ENCODE results near the gene PKIB. TPM values are rescaled to one million over a fixed set of nuclear protein-coding genes. Genes with fewer than 3 reads are reported as not detected.

Gene PKIB
- total RNA-seq, 1 donor from 2014 or later, result not detected

- H3K4me3 ChIP-seq, result no peak overlapping the region
- intact Hi-C loops (cut with DNase I), result no loop called here
- no peak overlapping the region for H3K27ac ChIP-seq
- TF ChIP-seq, protein P1, sequence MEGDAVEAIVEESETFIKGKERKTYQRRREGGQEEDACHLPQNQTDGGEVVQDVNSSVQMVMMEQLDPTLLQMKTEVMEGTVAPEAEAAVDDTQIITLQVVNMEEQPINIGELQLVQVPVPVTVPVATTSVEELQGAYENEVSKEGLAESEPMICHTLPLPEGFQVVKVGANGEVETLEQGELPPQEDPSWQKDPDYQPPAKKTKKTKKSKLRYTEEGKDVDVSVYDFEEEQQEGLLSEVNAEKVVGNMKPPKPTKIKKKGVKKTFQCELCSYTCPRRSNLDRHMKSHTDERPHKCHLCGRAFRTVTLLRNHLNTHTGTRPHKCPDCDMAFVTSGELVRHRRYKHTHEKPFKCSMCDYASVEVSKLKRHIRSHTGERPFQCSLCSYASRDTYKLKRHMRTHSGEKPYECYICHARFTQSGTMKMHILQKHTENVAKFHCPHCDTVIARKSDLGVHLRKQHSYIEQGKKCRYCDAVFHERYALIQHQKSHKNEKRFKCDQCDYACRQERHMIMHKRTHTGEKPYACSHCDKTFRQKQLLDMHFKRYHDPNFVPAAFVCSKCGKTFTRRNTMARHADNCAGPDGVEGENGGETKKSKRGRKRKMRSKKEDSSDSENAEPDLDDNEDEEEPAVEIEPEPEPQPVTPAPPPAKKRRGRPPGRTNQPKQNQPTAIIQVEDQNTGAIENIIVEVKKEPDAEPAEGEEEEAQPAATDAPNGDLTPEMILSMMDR (IDR thresholded peaks at IDR 0.05), result no peak
- H3K9me3 ChIP-seq, result no peaks in the 10 kb centered on the region
- no peaks in the 10 kb centered on the region for H3K4me1 ChIP-seq
- no peaks in the 10 kb centered on the region for H3K36me3 ChIP-seq
- no peak for DNase-seq (ENCODE audit: low spot score in 2 of 2)
- no peaks in the 10 kb centered on the region for H3K27me3 ChIP-seq
Observed at GRCh38 chr6:122621638-122622037, 11.4 kb downstream of the PKIB start.

- Histone ChIP-seq H3K4me1 (no peaks in the 10 kb centered on the region), H3K27ac (no peak overlapping the region), H3K4me3 (no peak overlapping the region), H3K9me3 (no peaks in the 10 kb centered on the region), H3K27me3 (no peaks in the 10 kb centered on the region), H3K36me3 (no peaks in the 10 kb centered on the region)
- TF ChIP-seq, protein P1 (IDR thresholded peaks at IDR 0.05), result no peak
- intact Hi-C loops (cut with DNase I), result no loop called here
- no peak for DNase-seq (ENCODE audit: low spot score in 2 of 2)
Observed at GRCh38 chr6:122622479-122622878, 12.3 kb downstream of the PKIB start.

DNA sequence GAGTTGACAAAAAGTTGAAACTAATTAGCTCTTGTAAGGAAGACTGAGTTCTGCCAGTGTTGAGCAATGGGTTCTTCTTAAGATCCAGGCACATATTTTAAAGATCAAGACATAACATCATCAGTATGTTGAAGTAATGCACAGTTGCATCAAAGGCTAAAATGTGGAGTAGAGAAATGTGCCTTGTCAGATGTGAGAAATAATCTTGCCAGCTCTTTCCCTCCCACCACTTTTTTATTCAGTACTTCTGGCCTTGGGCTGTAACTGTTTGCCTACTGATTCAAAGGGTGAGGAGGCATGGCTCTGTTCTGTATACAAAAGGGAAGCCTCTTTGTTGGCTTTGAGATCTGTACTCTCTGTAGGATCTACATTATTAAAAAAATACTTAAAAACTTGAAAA, 13.1 kb downstream of the PKIB start:
- intact Hi-C loops (cut with DNase I), result no loop called here
- Histone ChIP-seq H3K4me1 (no peaks in the 10 kb centered on the region), H3K36me3 (no peaks in the 10 kb centered on the region), H3K27me3 (no peaks in the 10 kb centered on the region), H3K4me3 (no peak overlapping the region), H3K9me3 (no peaks in the 10 kb centered on the region), H3K27ac (no peak overlapping the region)
- no peak for DNase-seq (ENCODE audit: low spot score in 2 of 2)
- TF ChIP-seq, protein P1 (IDR thresholded peaks at IDR 0.05), result no peak

GRCh38 chr6:122624853-122625252, 14.6 kb downstream of the PKIB start:
- Histone ChIP-seq H3K4me3 (no peak overlapping the region), H3K27me3 (no peaks in the 10 kb centered on the region), H3K4me1 (no peaks in the 10 kb centered on the region), H3K36me3 (no peaks in the 10 kb centered on the region), H3K9me3 (no peaks in the 10 kb centered on the region), H3K27ac (no peak overlapping the region)
- TF ChIP-seq, protein P1 (IDR thresholded peaks at IDR 0.05), result no peak
- DNase-seq (ENCODE audit: low spot score in 2 of 2), result no peak
- intact Hi-C loops (cut with DNase I), result no loop called here

DNA sequence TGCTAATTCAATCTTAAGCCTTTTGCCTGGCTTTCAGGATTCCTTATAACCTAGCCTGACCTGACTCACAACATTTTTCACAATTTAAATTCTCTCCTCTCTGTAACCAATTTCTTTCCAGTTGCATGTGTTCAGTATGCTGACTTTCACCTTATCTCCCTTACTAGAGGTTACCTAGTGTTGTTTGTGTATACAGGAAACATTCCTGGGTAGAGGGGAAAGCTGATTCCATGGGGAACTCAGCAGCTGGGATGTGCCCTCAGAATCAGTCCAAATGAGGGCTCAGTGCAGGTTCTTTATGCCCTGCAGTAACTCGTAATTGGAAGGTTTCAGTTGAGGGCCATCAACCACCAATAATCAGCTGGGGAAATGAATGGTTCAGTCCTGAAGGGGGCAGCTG, 18.5 kb downstream of the PKIB start:
- DNase-seq (ENCODE audit: low spot score in 2 of 2), result no peak
- intact Hi-C loops (cut with DNase I), result no loop called here
- no peaks in the 10 kb centered on the region for H3K4me1 ChIP-seq
- no peaks in the 10 kb centered on the region for H3K36me3 ChIP-seq
- no peaks in the 10 kb centered on the region for H3K9me3 ChIP-seq
- no peaks in the 10 kb centered on the region for H3K27me3 ChIP-seq
- no peak overlapping the region for H3K27ac ChIP-seq
- TF ChIP-seq, protein P1 (IDR thresholded peaks at IDR 0.05), result no peak
- no peak overlapping the region for H3K4me3 ChIP-seq

DNA sequence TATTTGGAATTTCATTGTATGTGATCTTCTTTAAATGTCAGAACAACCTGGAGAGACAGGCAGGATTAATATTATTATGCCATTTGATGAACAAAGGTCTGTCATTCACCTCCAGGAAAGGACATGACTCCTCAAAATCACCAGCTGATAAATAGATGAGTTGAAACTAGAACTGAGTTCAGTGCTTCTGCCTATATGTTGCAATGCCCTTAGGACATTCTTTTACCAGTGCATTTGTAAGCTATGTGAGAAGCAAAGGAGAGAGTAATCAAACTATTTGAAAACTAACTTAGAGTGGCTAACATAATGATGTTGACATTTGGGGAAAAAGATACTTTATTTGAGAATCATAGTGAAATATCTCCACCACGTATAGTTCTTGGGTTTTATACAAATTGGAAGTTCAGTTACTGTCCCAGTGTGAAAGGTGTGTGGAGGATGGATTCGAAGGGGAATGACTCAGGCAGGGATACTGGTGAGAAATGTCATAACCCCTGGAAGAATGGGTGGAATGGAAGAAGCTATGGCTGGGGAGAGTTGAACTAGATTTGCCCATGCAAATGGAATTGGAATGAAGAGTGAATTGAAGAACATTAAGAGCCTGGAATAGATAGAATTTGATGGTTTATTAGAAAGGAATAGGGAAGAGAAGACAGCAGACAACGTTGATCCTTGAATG, 21.5 kb downstream of the PKIB start:
- H3K27me3 ChIP-seq, result no peaks in the 10 kb centered on the region
- H3K36me3 ChIP-seq, result no peaks in the 10 kb centered on the region
- no peak overlapping the region for H3K27ac ChIP-seq
- intact Hi-C loops (cut with DNase I), result no loop called here
- no peaks in the 10 kb centered on the region for H3K4me1 ChIP-seq
- DNase-seq (ENCODE audit: low spot score in 2 of 2), result no peak
- H3K9me3 ChIP-seq, result no peaks in the 10 kb centered on the region
- no peak overlapping the region for H3K4me3 ChIP-seq
- TF ChIP-seq, protein P1 (IDR thresholded peaks at IDR 0.05), result no peak
